GM12878 (cell line): ENCODE measurements around the gene PSMD1. TPM values are rescaled to one million over a fixed set of nuclear protein-coding genes. Genes with fewer than 3 reads are reported as not detected.
A peak's percentile ranks its signal among the peaks of the same experiment; 100 is the strongest.

Experiments
- ATAC-seq: fragments of 200-7000 bp; cut with Tn5 transposase; 3 replicates; pipeline ENCODE4 v1.9.1; 2020; ENCODE audit warnings: mild to moderate bottlenecking, moderate library complexity
- BruUV-seq: library from RNA; stranded (reverse); fragments of 400-500 nt; replicated peaks from 2 replicates; lab custom pipeline; 2021; lab: Mats Ljungman, UMichigan
- CTCF ChIA-PET: fragments of 300-600 bp; sonication (Branson Sonifier 250); formaldehyde crosslinking; extraction: SDS; loops from one replicate; lab custom pipeline; 2021; ENCODE audit warnings: inconsistent platforms; lab: Yijun Ruan, JAX
- POLR2A ChIA-PET: fragments of 350-600 bp; formaldehyde crosslinking; extraction: SDS; loops from one replicate; lab custom pipeline; 2021; ENCODE audit warnings: inconsistent platforms; lab: Charles Lee
- RAD21 ChIA-PET: fragments of 300-600 bp; sonication (Branson Sonifier 250); formaldehyde crosslinking; loops from one replicate; lab custom pipeline; 2023; ENCODE audit warnings: antibody characterized with exemption; ENCODE audit not compliant: unreplicated experiment; lab: Charles Lee
- SMC1A ChIA-PET: fragments of 300-600 bp; sonication (Branson Sonifier 250); formaldehyde crosslinking; loops from one replicate; lab custom pipeline; 2023; ENCODE audit not compliant: unreplicated experiment, uncharacterized antibody; lab: Charles Lee
- DNase-seq: peaks from one replicate; pipeline ENCODE4 v3.0.0-alpha.2; 2011; ENCODE audit warnings: low read depth, low spot score
- FAIRE-seq: peaks from 3 replicates; lab custom pipeline; 2011; peaks lifted over from hg19 to GRCh38; lab: Jason Lieb, UNC
- H2AFZ ChIP-seq: 2 replicates; pipeline ENCODE4 v1.6.0; 2011; ENCODE audit warnings: low read depth, low read length, control low read depth; ENCODE audit not compliant: control insufficient read depth
- H3K27ac ChIP-seq: 2 replicates; pipeline ENCODE4 v1.5.1; 2011; ENCODE audit warnings: control low read depth; ENCODE audit not compliant: control insufficient read depth, insufficient read depth
- H3K27me3 ChIP-seq, 2 experiments: replicated peaks in 1 of 2; 2 replicates each; pipeline versions ENCODE4 v1.6.0 to v1.6.1; 2011; ENCODE audit warnings: low read length in 1 of 2; ENCODE audit not compliant: control insufficient read depth in 2 of 2, insufficient read depth in 2 of 2
- H3K36me3 ChIP-seq, 2 experiments: 2 replicates each; pipeline ENCODE4 v1.5.1; 2011; ENCODE audit warnings: low read length in 1 of 2; ENCODE audit not compliant: control insufficient read depth in 2 of 2, insufficient read depth in 2 of 2
- H3K4me1 ChIP-seq: 2 replicates; pipeline ENCODE4 v1.6.1; 2011; ENCODE audit warnings: mild to moderate bottlenecking, low read length, moderate library complexity, mixed read lengths; ENCODE audit not compliant: control insufficient read depth, insufficient read depth
- H3K4me2 ChIP-seq: 2 replicates; pipeline ENCODE4 v1.6.0; 2011; ENCODE audit warnings: control low read depth; ENCODE audit not compliant: control insufficient read depth, insufficient read depth
- H3K4me3 ChIP-seq: fragments of 200-600 bp; sonication (generic); 2 replicates; pipeline ENCODE4 v1.5.1; 2016
- H3K79me2 ChIP-seq: 2 replicates; pipeline ENCODE4 v1.6.0; 2011; ENCODE audit warnings: low read length; ENCODE audit not compliant: control insufficient read depth, insufficient read depth
- H3K9ac ChIP-seq: 2 replicates; pipeline ENCODE4 v1.8.0; 2011; ENCODE audit warnings: low read length, control low read depth, mixed read lengths; ENCODE audit not compliant: control insufficient read depth, insufficient read depth
- H3K9me3 ChIP-seq: replicated peaks from 3 replicates; pipeline ENCODE4 v1.5.1; 2011; ENCODE audit warnings: mild to moderate bottlenecking, low read length; ENCODE audit not compliant: control insufficient read depth, insufficient read depth
- H4K20me1 ChIP-seq: 2 replicates; pipeline ENCODE4 v1.6.0; 2011; ENCODE audit not compliant: control insufficient read depth, insufficient read depth
- LARP7 ChIP-seq: fragments of 450-650 bp; IDR thresholded peaks from 2 replicates; pipeline ENCODE4 v1.6.1; 2017; ENCODE audit warnings: mild to moderate bottlenecking
- NFYB ChIP-seq: IDR thresholded peaks from 2 replicates; pipeline ENCODE4 v1.6.1; 2011; ENCODE audit warnings: low read depth, mild to moderate bottlenecking, low read length, improper control_type of control experiment, moderate library complexity; ENCODE audit not compliant: insufficient read depth
- PAX5 ChIP-seq: IDR thresholded peaks from 2 replicates; pipeline ENCODE4 v1.6.1; 2011; ENCODE audit warnings: low read depth, low read length, borderline replicate concordance
- POLR2AphosphoS2 ChIP-seq: IDR thresholded peaks from 2 replicates; pipeline ENCODE4 v1.6.1; 2011; ENCODE audit warnings: low read depth, mild to moderate bottlenecking, low read length, improper control_type of control experiment, moderate library complexity
- STAT1 ChIP-seq: fragments of 450-650 bp; conservative IDR thresholded peaks from 2 replicates; pipeline ENCODE4 v1.6.1; 2014; ENCODE audit warnings: antibody characterized with exemption, mild to moderate bottlenecking
- SUPT20H ChIP-seq: IDR thresholded peaks from 2 replicates; pipeline ENCODE4 v1.6.1; 2011; ENCODE audit warnings: low read depth, mild to moderate bottlenecking, low read length, moderate library complexity, borderline replicate concordance; ENCODE audit not compliant: control insufficient read depth
- USF1 ChIP-seq: IDR thresholded peaks from 2 replicates; pipeline ENCODE4 v1.6.1; 2011; ENCODE audit warnings: borderline replicate concordance, low read depth, mild to moderate bottlenecking, moderate library complexity, mixed read lengths, low read length; ENCODE audit not compliant: insufficient read depth; ENCODE audit errors: extremely low read length
- YY1 ChIP-seq: IDR thresholded peaks from 2 replicates; pipeline ENCODE4 v1.6.1; 2011; ENCODE audit warnings: low read depth, mild to moderate bottlenecking, low read length
- ZNF24 ChIP-seq: fragments of 450-650 bp; IDR thresholded peaks from 2 replicates; pipeline ENCODE4 v1.6.1; 2017; ENCODE audit warnings: antibody characterized with exemption, mild to moderate bottlenecking
- WGBS: methylation state at CpG from one replicate; pipeline ENCODE4 v1.1.6; 2016; ENCODE audit warnings: low lambda C conversion rate; ENCODE audit not compliant: insufficient replicate concordance, insufficient coverage; ENCODE audit errors: missing lambda C conversion rate; 5-methylcytosine and 5-hydroxymethylcytosine counted together
- in situ Hi-C: fragments of 300-500 bp; cut with MboI; formaldehyde crosslinking; loops from 9 replicates; pipeline ENCODE4 v1.14.3; 2018; ENCODE audit warnings: mixed read lengths
- intact Hi-C: fragments of 100-400 bp; cut with micrococcal nuclease; formaldehyde crosslinking; loops from one replicate; pipeline ENCODE4 v1.14.2; 2022; ENCODE audit not compliant: unreplicated experiment
- polyA plus RNA-seq, 11 experiments: library from polyadenylated mRNA; depleted of rRNA in 4 of 11; unstranded in 6 of 11; stranded (reverse) in 5 of 11; fragments of >200 nt; fragmentation: Nextera tagmentation in 4 of 11; fragmentation: Illumina TruSeq in 1 of 11; extraction: Ambion mirVana in 4 of 11; extraction: Trizol in 1 of 11; gene quantifications; 1 replicate in 1 of 11; 2 replicates in 10 of 11; pipeline versions ENCODE4 v1.2.1 to v1.2.3, GENCODE V29; 2011 to 2016; ENCODE audit warnings: inconsistent platforms in 2 of 11, missing spikeins in 2 of 11, low read depth in 1 of 11
- total RNA-seq, 4 experiments: library from RNA; depleted of rRNA in 3 of 4; stranded (reverse); fragments of >200 nt in 3 of 4; fragmentation: Illumina TruSeq in 1 of 4; extraction: Trizol in 1 of 4; gene quantifications; 2 replicates each; pipeline versions ENCODE4 v1.2.1 to v1.2.3, GENCODE V29; 2013 to 2021
- TF ChIP-seq, protein P1 (sequence below): fragments of 450-650 bp; IDR thresholded peaks from 2 replicates; pipeline ENCODE4 v1.6.1; 2017; ENCODE audit warnings: mild to moderate bottlenecking
- TF ChIP-seq, protein P2 (sequence below): fragments of 450-650 bp; IDR thresholded peaks from 2 replicates; pipeline ENCODE4 v1.6.1; 2018; ENCODE audit warnings: mild to moderate bottlenecking, low read depth, moderate library complexity; ENCODE audit not compliant: partially characterized antibody

Gene PSMD1
- total and polyA plus RNA-seq, 10 of the 15 experiments (the other 5 are each of a cell fraction or from before 2014, with no cell fraction given): 87.4 to 220 (median 139) TPM

DNA sequence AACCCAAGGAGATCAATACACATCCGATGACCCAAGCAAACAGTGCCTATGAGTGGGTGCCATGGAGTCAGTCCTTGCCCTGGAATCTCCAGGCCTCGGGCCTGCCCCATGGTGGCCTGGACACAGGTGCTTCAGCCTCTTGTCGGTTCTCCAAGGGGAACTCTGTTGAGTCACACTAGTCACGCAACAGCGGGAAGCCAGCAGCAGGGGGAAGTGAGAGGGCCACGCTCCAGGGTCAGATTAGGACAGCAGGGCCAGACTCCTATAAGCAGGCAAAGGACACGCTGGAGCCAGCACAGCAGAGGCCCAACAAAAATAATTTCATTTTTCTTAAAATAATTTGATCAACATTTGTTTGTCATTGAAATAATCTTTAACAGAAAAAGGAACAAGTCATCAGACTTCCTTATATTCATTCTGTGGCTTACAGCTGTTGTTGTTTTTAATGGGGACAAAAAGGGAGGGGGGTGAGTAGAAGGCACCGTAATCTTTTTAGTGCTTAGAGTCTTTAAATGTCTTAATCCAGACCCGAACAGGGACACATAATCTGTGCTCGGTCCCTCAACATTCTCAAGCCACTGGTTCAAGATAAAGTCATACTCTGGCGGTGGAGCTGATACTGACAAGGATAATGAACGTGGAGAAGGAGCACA, 125.3 kb downstream of the PSMD1 start (continued):
- no peak for TF ChIP-seq STAT1
- TF ChIP-seq, protein P1, sequence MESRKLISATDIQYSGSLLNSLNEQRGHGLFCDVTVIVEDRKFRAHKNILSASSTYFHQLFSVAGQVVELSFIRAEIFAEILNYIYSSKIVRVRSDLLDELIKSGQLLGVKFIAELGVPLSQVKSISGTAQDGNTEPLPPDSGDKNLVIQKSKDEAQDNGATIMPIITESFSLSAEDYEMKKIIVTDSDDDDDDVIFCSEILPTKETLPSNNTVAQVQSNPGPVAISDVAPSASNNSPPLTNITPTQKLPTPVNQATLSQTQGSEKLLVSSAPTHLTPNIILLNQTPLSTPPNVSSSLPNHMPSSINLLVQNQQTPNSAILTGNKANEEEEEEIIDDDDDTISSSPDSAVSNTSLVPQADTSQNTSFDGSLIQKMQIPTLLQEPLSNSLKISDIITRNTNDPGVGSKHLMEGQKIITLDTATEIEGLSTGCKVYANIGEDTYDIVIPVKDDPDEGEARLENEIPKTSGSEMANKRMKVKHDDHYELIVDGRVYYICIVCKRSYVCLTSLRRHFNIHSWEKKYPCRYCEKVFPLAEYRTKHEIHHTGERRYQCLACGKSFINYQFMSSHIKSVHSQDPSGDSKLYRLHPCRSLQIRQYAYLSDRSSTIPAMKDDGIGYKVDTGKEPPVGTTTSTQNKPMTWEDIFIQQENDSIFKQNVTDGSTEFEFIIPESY: no peak
- TF ChIP-seq SUPT20H: no peak
- no peak for TF ChIP-seq LARP7
- TF ChIP-seq PAX5: peak; percentile 83
- TF ChIP-seq POLR2AphosphoS2: no peak

GRCh38 chr2:231182513-231182899, 125.8 kb downstream of the PSMD1 start:
- H3K4me3 ChIP-seq: peak overlapping the region; percentile 34; the same call in 1 of the 2 replicates
- H2AFZ ChIP-seq: peak overlapping the region; percentile 20; the same call in 1 of the 2 replicates
- no peak for DNase-seq
- FAIRE-seq: no peak
- ChIA-PET SMC1A (interaction anchor here (0.6 to 1.4 kb wide), 9 partner anchors 9 to 213 kb away, joined by 3 to 8 read pairs (median 3); partner anchors contain the start of gene ARMC9), CTCF (interaction anchor here (0.8 to 1.1 kb wide), 5 partner anchors 8 to 225 kb away, joined by 3 to 4 read pairs (median 3); no protein-coding TSS in a partner anchor), RAD21 (interaction anchor here (0.9 to 1.0 kb wide), 2 partner anchors 78 to 235 kb away, joined by 3 to 4 read pairs; no protein-coding TSS in a partner anchor), POLR2A (interaction anchor here (0.7 to 1.0 kb wide), 2 partner anchors 13 to 42 kb away, joined by 3 to 4 read pairs; no protein-coding TSS in a partner anchor)
- in situ Hi-C loops (no loop called here), intact Hi-C loops (no loop called here)
- no peaks in the 10 kb centered on the region for H3K9me3 ChIP-seq
- no peak overlapping the region for H3K9ac ChIP-seq
- H3K36me3 ChIP-seq: no peaks in the 10 kb centered on the region
- H3K27ac ChIP-seq: peak overlapping the region; percentile 81
- WGBS: 97% methylated on average over 8 of the region's 8 CpGs
- H3K4me2 ChIP-seq: peak overlapping the region; percentile 17; the same call in 1 of the 2 replicates
- H3K27me3 ChIP-seq: no peaks in the 10 kb centered on the region
- peaks cover 2% of the 10 kb centered on the region; the same call in 1 of the 2 replicates for H3K79me2 ChIP-seq
- ATAC-seq: peak; percentile 9; the same call in 1 of the 3 replicates
- BruUV-seq: no TSS peak
- peaks cover 43% of the 10 kb centered on the region for H3K4me1 ChIP-seq
- no peaks in the 10 kb centered on the region for H4K20me1 ChIP-seq
- TF ChIP-seq USF1 (peak; percentile 67), NFYB (peak; percentile 91), ZNF24 (peak; percentile 67; the same call in 1 of the 2 replicates), YY1 (no peak)
- TF ChIP-seq, protein P2, sequence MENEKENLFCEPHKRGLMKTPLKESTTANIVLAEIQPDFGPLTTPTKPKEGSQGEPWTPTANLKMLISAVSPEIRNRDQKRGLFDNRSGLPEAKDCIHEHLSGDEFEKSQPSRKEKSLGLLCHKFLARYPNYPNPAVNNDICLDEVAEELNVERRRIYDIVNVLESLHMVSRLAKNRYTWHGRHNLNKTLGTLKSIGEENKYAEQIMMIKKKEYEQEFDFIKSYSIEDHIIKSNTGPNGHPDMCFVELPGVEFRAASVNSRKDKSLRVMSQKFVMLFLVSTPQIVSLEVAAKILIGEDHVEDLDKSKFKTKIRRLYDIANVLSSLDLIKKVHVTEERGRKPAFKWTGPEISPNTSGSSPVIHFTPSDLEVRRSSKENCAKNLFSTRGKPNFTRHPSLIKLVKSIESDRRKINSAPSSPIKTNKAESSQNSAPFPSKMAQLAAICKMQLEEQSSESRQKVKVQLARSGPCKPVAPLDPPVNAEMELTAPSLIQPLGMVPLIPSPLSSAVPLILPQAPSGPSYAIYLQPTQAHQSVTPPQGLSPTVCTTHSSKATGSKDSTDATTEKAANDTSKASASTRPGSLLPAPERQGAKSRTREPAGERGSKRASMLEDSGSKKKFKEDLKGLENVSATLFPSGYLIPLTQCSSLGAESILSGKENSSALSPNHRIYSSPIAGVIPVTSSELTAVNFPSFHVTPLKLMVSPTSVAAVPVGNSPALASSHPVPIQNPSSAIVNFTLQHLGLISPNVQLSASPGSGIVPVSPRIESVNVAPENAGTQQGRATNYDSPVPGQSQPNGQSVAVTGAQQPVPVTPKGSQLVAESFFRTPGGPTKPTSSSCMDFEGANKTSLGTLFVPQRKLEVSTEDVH: no peak
